ENCODE measurements around the gene ID2.
A peak's percentile ranks its signal among the peaks of the same experiment; 100 is the strongest.

The ID2 gene, protein sequence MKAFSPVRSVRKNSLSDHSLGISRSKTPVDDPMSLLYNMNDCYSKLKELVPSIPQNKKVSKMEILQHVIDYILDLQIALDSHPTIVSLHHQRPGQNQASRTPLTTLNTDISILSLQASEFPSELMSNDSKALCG

DNA sequence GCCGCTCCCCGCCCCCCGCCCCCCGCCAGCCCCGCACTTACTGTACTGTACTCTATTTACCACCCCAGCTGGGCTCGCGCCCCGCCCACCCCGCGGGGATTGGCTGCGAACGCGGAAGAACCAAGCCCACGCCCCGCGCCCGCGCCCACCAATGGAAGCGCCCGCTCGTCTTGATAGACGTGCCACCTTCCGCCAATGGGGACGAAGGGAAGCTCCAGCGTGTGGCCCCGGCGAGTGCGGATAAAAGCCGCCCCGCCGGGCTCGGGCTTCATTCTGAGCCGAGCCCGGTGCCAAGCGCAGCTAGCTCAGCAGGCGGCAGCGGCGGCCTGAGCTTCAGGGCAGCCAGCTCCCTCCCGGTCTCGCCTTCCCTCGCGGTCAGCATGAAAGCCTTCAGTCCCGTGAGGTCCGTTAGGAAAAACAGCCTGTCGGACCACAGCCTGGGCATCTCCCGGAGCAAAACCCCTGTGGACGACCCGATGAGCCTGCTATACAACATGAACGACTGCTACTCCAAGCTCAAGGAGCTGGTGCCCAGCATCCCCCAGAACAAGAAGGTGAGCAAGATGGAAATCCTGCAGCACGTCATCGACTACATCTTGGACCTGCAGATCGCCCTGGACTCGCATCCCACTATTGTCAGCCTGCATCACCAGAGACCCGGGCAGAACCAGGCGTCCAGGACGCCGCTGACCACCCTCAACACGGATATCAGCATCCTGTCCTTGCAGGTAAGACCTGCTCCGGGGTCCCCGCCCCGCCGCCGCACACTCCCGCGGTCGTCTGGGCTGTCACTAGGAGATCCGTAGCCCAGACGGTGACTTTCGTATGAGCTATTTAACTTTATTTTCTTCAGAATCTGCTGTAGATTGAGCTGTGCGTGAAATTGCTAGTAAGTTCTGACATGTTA lies at the start of gene ID2:
Gene ID2 (plus strand): TSS at position 271 of the 907 bp plus-strand sequence. CDS start 110 bp downstream, at position 381.
- peak; percentile 95 to 98 (median 95) for DNase-seq (ENCODE audit: low read depth in 4 of 4, low spot score in 1 of 4)

DNA sequence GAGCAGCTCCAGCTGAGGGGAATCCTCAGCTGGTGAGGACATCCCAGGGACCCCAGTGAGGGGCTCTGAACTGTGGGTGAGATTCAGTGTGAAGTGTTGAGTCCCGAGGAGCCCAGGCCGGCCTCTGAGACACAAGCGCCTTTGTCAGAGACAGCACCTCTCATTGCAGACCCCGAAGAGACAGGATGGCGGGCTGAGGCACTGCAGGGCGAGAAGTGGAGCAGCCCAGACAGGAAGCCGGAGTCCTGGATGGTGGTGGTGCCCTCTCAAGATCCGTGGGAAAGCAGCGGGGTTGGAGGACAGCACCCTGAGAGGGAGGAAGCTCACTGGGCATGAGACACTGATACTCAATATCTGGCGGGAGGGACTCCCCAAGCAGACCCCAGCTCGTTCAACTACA lies 49.1 kb upstream of the ID2 start:
- no peak for DNase-seq (ENCODE audit: low read depth in 4 of 4, low spot score in 1 of 4)

DNA sequence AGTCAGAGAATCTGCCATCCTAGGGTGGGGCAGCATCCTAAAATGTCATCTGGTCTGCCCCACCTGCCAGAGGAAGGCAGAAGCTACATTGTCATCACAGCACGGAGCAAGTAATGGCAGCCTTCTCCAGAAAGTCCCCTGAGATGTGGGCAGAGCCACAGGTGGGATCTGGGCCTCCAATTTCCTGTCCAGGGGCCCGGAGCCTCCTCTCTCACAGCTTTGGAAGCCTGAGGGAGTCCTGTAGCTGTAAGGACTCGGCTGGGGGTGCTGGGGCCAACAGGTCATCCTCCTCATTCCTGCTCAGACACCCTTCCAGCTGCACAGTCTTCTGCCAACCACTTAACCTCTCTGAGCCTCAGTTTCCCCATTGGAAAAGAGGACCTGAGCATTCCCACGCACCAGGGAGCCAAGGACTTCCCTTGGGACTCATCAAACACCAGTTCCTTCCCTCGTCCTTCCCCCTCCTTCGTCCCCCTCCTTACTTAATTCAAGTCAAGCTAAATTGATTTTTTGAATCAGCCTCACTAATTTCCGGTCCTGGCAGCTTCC lies 48.6 kb upstream of the ID2 start:
- no peak for DNase-seq (ENCODE audit: low read depth in 4 of 4, low spot score in 1 of 4)

DNA sequence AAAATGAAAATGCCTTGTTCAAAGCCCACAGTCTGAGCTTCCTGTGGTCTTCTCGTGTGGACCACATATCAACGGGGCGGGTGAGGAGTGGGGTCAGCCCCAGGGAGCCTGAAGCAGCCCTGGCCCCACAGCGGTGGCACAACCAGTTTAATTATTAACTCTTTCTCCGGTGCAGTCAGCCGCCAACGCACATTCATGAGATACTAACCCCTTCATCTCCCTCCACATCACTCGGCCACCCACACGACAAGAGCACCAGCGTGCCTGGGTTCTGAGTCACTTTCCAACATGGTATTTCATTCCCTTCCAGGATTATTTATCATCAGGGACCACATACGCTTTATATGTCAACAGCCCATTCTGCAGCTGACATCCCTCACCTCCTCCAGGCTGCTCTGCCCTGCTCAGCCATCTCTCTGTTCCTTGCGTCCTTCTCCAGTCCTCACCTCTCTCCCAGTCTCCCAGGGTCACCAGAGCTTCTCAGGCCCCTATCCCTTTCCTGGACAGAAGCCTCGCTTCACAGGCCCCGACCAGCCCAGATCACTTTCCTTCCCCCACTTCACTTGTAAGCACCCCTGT lies 48.0 kb upstream of the ID2 start:
- no peak for DNase-seq (ENCODE audit: low read depth in 4 of 4, low spot score in 1 of 4)

DNA sequence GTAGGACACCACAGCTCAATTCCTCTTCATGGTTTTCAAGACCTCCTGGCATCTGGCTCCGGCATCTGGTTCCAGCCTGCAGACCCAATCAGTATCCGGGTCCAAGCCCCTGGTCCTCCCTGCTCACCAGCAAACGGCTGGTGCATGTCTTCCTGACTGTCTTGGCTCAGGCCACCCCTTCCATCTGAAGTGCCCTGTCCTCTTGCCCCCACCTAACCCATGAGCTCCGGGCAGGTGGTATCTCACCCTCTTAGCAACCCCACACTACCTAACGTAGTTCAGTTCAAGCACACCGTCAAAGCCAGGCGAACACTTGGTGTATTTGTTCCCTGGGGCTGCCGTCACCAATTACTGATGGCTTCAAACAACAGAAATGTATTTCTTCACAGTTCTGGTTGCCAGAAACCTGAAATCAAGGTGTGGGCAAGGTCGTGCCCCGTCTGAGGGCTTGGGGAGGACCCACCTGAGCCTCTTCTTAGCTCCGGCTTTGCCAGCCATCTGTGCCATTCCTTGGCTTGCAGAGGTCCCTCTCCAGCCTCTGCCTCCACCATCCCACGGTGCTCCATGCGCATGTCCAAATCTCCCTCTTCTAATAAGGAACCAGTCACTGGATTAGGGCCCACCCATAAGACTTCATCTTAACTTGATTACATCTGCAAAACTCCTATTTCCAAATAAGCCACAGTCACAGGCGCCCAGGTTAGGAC lies 47.2 kb upstream of the ID2 start:
- no peak for DNase-seq (ENCODE audit: low read depth in 4 of 4, low spot score in 1 of 4)

DNA sequence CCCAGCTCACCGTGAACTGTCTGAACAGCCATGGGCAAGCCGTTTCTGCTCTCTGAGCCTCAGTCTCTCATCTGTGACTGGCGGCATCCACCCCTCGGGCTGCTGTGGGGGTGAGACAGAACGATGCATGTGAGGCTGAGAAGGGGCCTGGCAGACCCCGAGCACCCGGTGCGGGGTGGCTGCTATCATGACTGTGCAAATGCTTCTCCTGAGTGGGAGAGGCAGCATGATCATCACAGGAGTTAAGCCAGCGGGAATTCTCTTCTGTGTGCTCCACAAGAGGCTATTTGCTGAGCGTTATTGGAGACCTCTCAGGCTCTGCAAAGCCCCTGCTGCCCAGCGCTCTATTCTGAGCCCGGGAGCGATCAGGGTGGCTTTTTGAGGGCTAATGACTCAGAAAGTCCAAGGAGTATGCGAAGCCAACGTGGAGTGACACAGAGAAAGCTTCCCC lies 45.8 kb upstream of the ID2 start:
- no peak for DNase-seq (ENCODE audit: low read depth in 4 of 4, low spot score in 1 of 4)

DNA sequence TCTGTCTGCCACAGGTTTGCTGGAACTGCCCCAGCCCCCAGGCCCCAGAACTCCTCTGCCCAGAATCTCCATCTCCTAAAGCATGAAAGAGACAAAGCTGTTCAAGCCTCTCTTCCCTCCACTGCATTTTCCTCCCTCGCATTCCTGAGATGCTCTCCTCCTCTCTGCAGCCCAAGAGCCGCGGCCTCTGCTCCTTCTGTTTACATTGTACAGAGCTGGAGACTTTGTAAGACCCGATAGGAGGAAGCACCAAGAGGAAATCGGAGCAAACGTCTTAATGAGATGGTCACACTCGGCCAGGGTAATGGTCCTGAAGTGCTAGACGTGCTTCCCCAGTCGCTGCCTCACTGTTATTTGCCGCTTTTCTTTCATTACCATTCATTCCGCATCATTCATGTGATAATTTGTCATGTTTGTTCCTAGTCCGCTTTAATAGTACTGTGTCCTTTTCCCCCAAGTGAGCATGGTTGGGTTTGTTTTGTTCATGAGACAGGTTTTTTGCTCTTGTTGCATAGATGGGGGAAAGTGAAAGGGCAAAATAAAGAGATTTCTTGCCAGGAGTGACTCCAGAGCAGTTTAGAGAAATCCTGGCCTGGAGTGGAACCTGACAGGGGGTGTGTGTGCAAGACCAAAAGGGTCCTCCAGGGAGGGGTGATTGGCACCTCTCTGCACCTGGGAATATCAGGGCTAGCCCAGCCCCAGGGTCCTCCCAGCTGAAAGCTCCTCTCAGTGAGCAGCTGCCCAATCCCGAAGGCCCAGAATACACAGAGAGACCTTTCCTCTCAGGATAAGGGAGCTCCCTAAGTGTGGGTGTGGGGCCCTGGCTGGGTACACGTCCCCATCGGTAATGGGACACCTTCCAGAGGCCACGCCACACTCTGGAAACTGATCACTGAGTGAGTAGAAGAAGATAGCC lies 44.9 kb upstream of the ID2 start:
- DNase-seq (ENCODE audit: low read depth in 4 of 4, low spot score in 1 of 4), result no peak

DNA sequence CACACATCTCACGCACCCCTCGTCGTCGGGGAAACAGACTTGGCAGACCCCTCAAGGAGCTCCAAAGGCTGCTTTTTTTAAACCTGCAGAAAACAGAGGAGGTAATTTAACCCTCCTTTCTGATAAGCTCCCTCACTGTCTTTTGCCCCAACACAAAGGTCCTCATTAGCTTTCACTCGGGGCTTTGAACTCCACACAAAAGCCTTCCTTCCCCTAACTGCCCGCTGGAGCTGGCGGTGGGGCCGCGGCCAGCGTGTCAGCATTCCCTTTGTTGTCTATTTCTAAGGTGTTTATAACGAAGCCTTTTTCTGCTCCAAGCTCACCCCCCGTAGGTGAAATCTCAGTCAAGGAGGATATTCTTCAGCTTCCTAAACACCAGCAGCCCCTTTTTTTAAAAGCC lies 43.5 kb upstream of the ID2 start:
- no peak for DNase-seq (ENCODE audit: low read depth in 4 of 4, low spot score in 1 of 4)

DNA sequence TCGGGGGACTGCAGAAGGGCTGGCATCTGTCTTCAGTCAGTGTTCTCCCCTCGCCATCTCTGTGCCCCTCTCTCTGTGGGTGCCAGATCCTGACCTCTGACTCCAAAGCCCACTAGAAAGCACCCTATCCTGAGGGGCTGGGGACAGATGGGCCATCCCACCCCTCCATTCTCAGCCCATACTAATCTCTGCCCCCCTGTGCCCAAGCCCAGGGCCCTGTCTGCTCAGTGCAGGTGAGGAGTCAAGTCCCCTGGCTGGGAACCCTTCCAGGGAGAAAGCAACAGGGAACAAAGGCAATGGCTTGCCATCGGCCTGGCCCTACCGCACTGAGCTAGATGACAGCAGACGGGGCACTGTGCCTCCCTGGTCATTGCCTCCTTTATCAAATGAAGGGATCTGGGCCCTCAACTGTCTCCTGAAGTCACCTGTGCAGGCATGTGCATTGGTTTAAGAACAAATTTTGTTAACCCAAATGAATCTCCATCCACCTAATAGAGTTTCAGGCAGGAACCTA lies 42.7 kb upstream of the ID2 start:
- DNase-seq (ENCODE audit: low read depth in 4 of 4, low spot score in 1 of 4), result no peak

DNA sequence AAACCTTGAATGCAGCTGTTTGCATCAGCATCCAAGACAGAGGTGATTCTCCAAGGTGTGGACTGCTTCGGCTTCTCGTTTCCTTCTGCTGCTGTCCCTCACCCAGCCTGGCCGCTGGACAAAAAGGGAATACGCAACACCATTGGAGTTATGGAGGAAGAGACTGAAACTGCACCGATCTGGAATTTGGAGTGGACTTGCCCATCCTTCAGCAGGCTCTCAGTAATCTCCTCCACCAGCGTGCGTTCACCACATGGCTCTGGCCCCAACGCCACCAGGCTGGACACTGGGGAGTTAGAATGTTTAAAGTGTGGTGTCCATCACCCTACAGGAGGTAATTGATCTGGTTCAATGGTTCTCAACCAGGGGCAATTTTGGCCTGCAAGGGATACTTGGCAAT lies 41.4 kb upstream of the ID2 start:
- no peak for DNase-seq (ENCODE audit: low read depth in 4 of 4, low spot score in 1 of 4)

DNA sequence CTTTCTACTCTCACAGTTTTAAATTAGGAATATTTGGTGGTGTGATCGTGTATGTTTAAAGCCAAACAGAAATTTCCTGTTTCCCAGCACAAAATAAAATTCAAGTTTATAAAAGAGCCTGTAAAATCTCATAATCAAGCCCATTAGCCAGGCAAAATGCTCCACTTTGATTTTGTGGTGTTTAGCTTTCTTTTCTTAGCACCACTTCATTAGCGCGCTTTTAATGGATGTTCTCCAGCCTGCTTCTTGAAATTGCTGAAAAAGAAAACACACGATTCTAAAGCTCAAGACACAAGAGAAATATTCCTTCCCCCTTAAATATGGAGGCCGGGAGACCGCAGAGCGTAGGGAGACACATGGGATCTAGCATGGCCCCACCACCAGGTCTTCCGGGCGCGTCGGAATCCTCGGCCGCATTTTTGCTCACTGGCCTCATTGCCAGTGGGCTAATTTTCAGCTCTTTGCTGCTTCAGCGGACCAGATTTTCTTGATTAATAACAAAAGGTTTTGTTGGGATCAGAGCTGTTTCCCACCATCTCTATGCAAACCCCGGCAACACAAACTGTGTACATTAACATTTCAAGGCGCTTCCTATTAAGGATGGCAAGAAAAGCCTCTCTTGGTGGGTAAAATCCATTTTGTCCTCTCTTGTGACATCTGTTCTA lies 40.4 kb upstream of the ID2 start:
- DNase-seq (ENCODE audit: low read depth in 4 of 4, low spot score in 1 of 4), result no peak

DNA sequence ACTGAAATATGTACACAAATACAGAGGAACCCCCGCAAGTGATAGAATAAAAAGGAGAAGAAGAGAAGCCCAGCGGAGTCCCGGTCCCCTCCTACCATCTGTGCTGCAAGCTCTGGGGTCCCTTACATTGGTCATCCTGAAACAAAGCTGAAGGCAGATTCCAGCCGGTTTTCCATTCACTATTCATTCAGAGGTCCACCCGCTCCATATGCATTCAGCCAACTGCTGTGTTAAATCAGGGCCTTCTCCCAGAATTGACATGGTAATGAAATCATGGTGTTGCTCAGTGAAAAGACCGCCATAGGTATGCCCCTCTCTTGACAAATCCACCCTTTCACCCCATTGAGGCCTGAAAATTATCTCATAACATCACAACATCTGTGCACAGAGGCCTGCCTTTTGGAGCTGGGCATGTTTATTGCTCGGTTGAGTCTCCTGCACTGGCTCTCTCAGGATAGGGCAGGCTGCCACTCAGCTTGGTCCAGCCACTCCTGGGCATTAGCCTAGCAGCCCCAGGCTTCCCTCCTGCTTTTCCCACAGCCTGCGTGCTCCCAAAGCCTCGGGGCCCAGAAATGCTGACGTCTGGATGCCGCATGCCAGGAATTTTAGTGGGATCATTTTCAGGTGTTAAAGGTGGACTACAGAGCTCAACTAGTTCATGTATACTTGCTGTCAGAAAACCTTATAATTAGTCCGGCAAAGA lies 39.3 kb upstream of the ID2 start:
- DNase-seq (ENCODE audit: low read depth in 4 of 4, low spot score in 1 of 4), result no peak

DNA sequence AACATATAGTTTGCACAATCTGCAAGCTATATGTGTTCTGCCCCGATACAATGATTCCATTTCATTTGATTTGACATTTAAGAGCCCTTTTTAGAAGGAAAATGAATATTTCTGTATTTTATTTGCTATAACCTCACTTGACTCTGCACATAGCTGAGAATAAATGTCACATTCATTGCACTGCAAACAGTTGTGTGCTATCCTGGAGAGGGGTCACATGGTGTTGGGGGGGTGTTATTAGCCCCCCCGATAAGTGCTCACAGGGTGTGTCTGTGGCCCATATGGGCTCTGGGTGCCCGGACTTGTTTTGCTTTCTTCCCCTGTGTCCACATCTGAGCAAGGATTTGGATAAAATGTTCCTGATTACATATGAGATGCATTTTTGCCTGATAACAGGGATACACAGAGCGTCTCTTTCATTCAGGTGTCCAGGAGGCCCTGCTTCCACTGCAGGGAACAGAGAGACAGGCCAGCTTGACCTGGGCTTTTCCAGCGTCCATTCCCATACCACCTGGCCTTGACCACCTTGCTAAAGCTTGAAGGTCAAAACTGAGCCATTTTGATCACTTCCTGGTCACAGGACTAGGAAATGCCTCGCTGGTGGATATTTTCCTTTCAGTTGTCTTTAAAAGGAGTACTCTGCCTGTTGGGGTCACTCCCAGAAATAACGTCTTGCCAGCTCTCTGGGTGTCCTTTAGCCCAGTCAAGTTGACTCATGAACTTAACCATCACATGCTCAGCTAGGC lies 38.4 kb upstream of the ID2 start:
- DNase-seq (ENCODE audit: low read depth in 4 of 4, low spot score in 1 of 4), result no peak

DNA sequence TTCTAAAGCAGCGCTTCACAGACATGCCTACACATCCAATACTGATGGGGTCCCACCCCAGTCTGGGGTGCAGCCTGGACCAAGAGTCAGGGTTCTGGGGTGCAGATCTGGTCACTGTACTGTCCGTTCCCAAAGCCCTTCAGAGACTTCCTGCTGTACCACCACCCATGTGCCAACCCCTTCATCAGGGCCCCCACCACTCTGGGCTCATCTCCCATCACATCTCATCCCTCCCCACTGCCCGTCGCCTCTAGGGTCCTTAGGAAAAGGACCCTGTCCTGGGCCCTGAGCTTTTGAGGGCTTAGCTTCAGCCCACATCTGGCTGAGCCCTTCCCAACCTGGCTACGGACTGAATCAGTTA lies 37.9 kb upstream of the ID2 start:
- DNase-seq (ENCODE audit: low read depth in 4 of 4, low spot score in 1 of 4), result no peak

DNA sequence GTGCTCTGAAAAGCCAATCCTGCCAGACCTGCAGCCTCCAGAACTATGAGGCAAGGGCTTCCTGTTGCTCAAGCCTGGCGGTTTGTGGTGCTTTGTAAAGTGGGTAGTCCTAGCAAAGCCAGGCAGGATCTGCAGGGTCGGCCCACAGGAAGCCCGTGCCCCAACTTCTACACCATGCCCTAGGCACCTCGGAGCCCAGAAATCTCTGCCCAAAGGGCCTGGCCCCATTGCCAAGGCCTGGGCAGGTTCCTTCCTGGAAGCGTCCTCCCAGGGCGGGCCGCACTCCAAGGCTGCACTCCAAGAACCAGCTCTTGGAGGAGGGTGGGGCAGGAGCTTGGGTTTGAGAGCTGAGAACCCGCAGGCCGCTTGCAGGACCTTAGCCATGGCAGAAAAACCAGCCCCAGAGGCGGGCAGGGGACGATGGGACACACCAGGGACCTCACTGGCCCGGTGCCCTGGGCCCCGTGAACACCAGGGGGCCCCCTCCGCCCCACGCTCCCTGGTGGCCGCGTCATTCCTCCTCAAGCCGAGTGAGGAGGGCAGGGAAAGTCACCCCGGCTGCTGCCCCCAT lies 37.2 kb upstream of the ID2 start:
- DNase-seq (ENCODE audit: low read depth in 4 of 4, low spot score in 1 of 4), result no peak

DNA sequence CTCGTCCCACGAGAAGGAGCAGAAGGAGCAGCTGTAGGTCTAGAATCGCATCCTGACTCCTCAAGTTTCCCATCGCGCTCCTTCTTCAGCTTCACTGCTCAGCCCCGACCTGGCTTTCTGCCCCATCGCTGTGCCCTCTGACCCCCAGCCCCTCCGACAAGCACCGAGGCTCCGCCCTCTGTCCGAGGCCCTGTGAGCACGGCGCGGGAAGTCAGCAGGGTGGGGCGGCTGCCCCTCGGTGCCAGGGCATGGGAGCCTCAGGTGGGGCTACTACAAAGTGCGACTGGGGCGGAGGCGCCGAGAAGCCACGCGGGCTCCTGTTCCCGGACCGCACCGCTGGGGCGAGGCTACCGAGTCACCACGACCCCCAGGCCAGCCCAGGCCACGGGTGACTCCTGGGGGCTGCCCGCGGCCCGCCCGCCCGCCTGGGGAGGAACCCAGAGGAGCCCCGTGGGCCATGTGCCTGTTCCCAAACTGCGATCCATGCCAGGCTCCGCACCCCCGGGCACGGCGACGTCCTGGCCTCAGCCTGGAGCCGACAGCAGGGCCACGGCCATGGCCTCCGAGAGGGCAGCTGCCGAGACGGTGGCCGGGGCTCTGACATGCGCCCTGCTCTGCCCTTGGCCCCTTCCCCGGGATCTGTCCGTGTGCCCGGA lies 36.6 kb upstream of the ID2 start:
- DNase-seq (ENCODE audit: low read depth in 4 of 4, low spot score in 1 of 4), result no peak

DNA sequence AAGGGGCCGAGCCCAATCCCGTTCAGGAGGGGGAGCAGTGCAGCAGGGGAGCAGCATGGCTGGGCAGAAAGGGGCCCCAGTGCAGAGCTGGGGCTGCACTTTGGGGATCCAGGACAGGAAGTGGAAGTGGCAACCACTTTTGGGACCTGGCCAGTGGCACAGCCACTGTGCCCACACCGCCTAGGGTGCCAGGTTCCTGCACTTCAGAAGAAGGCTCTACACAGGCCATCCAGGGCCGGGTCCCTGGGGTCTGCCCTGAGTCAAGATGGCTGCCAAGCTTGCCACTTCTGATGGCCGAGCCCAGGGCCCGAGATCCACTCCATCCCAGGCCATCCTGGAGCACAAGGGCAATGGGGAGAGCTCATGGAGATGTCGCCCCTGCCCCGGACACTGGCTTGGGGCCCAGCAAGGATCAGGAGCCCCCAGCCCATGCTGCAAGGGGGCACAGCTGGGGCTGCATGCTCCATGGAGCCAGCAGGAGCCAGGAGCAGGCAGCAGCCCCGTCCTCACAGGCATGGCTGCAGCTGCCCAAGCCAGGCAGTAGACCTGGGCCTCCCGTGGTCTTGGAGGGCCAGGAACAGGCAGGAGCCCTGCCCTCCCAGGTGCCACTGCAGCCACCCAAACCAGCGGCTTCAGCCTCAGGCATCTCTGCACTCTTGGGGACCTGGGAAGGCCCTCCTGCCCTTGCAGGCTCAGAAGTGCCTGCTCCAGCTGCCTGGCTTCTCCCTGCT lies 35.0 kb upstream of the ID2 start:
- no peak for DNase-seq (ENCODE audit: low read depth in 4 of 4, low spot score in 1 of 4)

Measured in stimulated activated CD4-positive, alpha-beta T cell treated with anti-CD3 and anti-CD28 coated beads, Interleukin-1b, Interleukin-23, amount 100 ng/mL, for 24 hours (primary cell).